Measurements from ENCODE around the gene TCEAL1.

DNA sequence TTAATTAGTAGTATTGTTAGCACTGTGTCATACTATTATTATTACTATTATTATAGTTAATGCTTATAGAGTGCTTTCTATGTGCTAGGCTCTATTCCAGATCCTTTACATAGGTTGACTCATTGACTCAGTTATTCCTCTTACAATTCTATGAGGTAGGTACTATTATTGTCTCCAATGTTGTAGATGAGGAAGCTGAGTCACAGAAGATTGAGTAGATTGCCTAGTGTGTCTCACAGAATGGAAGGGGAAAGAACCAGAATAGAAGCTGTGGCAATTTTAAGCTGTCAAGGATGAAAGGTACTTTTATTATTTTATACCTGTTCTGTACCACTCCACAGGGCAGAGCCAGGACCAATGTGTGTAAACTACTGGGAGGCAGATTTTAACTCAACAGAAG is 1.9 kb upstream of the TCEAL1 start:
- TF ChIP-seq, protein P1, sequence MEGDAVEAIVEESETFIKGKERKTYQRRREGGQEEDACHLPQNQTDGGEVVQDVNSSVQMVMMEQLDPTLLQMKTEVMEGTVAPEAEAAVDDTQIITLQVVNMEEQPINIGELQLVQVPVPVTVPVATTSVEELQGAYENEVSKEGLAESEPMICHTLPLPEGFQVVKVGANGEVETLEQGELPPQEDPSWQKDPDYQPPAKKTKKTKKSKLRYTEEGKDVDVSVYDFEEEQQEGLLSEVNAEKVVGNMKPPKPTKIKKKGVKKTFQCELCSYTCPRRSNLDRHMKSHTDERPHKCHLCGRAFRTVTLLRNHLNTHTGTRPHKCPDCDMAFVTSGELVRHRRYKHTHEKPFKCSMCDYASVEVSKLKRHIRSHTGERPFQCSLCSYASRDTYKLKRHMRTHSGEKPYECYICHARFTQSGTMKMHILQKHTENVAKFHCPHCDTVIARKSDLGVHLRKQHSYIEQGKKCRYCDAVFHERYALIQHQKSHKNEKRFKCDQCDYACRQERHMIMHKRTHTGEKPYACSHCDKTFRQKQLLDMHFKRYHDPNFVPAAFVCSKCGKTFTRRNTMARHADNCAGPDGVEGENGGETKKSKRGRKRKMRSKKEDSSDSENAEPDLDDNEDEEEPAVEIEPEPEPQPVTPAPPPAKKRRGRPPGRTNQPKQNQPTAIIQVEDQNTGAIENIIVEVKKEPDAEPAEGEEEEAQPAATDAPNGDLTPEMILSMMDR (optimal IDR thresholded peaks at IDR 0.05 in 1 of 3, IDR thresholded peaks at IDR 0.05 in 1 of 3, conservative IDR thresholded peaks at IDR 0.05 in 1 of 3; ENCODE audit: extremely low read depth in 1 of 3, insufficient read depth in 2 of 3, low read length in 3 of 3), result no peak
- TF ChIP-seq EZH2 (IDR thresholded peaks at IDR 0.05; ENCODE audit: low read length), result no peak

All from keratinocyte (primary cell).